ENCODE measurements around the gene DPP6.
"Not testable (repeated sequence)": the region's sequence is repeated elsewhere in the genome, so short reads cannot be mapped to it uniquely, and the experiment has no call there.

The DPP6 gene

GRCh38 chr7:154155928-154156327 lies 103.7 kb downstream of the DPP6 start:
- not testable (repeated sequence) for DNase-seq

- not testable (repeated sequence) for DNase-seq
These were observed 110.7 kb downstream of the DPP6 start for GRCh38 chr7:154162921-154163320.

GRCh38 chr7:154163642-154164041 lies 111.4 kb downstream of the DPP6 start:
- not testable (repeated sequence) for DNase-seq

- DNase-seq: no peak
These were observed 114.9 kb downstream of the DPP6 start for GRCh38 chr7:154167051-154167450.

- DNase-seq: no peak
These were observed 115.6 kb downstream of the DPP6 start for GRCh38 chr7:154167807-154168206.

- DNase-seq: no peak
These were observed 119.2 kb downstream of the DPP6 start for GRCh38 chr7:154171422-154171821.

GRCh38 chr7:154172236-154172635 lies 120.0 kb downstream of the DPP6 start:
- no peak for DNase-seq

DNA sequence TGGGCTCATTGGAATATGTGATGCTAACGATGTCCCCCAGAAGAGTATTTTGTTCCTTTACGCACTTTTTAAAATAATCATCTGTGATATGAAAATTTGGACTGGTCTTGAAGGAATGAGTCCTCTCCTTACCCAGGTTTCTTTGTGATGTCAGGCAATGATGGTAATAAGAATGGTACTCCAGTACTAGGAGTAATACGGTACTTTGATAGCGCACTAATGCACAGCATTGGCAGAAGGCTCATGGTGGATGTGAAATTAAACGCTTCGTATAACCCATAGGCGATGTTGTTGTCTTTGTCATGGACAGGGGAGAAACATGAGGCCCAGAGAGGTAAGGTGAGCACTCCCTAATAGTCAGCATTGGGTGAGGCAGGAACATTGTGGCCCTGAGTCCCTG lies 125.4 kb downstream of the DPP6 start:
- no peak for DNase-seq

GRCh38 chr7:154178895-154179294 lies 126.7 kb downstream of the DPP6 start:
- no peak for DNase-seq

- DNase-seq: no peak
These were observed 131.3 kb downstream of the DPP6 start for GRCh38 chr7:154183482-154183881.

DNA sequence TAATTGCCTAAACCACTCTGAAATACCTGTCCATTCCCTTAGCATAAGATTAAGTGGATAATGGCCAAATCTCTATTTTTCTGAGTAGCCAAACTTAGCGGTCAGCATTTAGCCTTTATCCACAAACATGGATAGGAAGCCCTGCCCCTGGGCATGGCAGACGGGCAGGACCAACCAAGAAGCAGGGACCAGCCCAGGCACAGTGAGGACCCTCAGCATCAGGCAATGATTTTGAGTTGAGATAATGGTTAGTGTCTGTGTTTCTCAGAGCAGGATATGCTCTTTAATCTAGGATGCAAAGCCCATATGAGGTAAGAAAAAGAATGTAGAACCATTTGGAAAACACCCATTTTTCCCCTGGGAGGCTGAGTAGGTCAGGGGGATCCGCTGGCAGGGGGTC lies 131.7 kb downstream of the DPP6 start:
- DNase-seq: no peak

GRCh38 chr7:154186811-154187210 lies 134.6 kb downstream of the DPP6 start:
- no peak for DNase-seq

GRCh38 chr7:154188330-154188729 lies 136.1 kb downstream of the DPP6 start:
- no peak for DNase-seq

- DNase-seq: no peak
These were observed 143.1 kb downstream of the DPP6 start for GRCh38 chr7:154195266-154195665.

GRCh38 chr7:154198481-154198880 lies 146.3 kb downstream of the DPP6 start:
- DNase-seq: no peak

DNA sequence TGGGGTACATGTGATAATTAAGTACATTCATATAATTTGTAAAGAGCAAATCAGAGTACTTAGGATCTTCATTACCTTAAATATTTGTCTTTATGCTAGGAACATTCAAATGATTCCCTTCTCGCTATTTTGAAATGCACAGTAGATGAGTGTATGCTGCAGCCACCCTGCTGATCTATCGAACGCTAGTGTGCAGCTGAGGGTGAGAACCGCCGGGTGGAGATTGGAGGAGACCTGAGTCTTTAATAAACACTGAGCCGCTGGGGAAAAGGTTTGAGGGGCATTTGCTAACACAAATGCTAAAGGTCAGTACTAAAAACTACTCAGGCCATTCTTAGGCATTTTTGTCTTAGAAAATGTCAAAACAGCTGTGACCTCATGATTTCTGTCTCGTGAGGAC lies 148.0 kb downstream of the DPP6 start:
- no peak for DNase-seq

DNA sequence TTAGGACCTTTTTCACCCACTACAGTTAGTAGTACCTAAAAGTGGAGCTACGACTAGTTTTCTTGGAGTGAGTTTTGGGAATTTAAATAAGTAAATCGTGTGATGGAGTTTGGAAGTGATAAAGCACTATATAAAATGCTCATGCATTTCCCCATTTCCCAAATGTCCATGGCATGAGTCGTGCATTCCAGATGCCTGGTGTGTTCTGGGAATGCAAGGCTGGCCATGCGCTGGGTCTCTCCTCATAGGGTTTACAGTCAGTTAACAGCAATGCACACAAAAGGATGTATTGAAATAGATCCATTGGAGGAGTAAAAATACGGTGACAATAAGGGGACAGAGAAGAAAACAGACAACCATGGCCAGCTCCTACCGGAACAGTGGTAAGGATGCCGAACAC lies 149.8 kb downstream of the DPP6 start:
- no peak for DNase-seq

GRCh38 chr7:154204046-154204445 lies 151.8 kb downstream of the DPP6 start:
- no peak for DNase-seq

DNA sequence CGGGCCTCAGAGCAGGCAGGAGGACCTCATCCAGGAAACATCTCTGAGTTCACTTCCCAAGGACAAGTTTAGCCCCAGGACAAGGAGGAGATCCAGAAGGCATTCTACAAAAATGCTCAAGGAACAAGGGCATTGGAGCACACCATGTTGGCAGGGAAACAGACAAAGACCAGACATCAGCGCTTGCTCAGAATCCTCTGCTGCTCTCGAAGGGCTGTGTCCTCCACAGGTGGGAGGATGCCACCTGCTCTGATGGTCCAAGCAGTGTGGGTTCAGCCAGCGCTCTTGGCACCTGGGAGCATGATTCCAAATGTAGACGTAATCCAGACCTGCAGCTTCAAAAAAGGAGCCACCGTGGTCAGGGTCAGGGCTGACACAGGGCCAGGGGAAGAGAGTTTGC lies 160.7 kb downstream of the DPP6 start:
- DNase-seq: no peak

GRCh38 chr7:154217688-154218340 lies 165.6 kb downstream of the DPP6 start:
- no peak for DNase-seq

GRCh38 chr7:154231732-154232131 lies 179.5 kb downstream of the DPP6 start:
- no peak for DNase-seq

DNA sequence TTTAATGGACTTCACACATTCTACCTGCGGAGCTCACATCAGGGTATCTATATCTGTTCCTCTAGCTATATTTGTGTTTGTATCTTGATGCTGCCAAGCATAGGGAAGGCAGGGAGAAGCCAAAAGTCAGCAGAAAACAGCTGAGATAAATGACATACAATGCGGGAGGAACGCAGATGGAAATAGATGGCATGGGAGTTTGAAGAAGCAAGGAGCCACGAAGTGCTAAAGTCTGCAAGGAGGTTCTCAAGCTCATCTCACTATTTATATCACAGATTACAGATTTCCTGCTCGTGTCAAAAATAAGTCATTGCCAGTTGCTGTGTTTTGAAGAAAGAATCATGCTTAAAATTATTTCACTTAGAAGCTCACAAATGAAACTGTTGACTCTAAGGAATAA lies 180.5 kb downstream of the DPP6 start:
- no peak for DNase-seq

DNA sequence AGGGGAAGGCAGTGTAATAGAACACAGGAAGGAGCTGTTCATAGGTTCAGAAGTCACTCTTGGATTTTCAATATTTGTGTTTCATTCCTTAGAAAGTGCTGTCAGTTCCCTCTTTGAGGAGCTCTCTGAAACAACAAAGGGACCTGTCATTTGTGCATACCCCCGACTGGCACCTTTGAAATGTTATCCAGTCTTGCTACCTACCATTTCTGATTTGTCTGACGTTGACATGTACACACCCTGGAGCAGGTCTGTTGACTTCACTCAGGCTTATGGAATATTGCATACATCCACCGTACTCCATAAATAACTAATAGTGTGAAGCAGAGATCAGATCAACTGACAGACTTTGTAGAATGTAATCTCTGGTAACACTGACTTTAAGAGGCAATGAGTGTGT lies 189.8 kb downstream of the DPP6 start:
- no peak for DNase-seq

GRCh38 chr7:154242709-154243108 lies 190.5 kb downstream of the DPP6 start:
- no peak for DNase-seq

DNA sequence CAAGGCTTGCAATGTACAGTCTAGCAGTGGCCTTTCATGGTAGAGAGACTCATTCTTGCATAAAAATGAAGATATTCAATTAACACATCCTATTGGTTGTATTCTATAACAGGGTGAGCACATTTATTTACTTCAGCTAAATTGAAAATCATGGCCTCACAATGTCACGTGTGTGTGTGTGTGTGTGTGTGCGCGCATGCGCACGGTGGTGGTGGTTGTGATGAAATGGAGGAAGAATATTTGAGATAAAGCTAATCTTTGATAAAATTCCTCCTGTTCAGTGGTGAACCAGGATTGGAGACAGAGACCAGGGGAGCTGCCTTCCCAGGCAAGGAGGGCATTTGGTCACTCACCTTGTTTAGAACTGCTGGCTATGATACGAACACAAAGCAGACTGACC lies 199.8 kb downstream of the DPP6 start:
- no peak for DNase-seq

DNA sequence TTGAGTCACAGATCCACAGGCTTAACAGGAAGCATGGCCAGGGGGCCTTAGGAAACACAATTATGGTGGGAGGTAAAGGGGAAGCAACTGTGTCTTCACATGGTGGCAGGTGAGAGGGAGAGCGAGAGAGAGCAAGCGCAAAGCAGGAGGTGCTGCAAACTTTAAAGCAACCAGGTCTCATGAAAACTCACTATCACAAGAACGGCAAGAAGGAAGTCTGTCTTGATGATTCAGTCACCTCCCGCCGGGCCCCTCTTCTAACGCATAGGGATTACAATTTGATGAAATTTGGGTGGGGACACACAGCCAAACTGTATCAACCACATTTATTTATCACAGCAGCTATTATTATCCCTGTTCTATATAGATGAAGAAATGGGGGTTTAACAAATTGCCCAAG lies 201.6 kb downstream of the DPP6 start:
- no peak for DNase-seq

Measured in amniotic stem cell (primary cell).